Stimulated activated CD4-positive, alpha-beta T cell treated with anti-CD3 and anti-CD28 coated beads, Interleukin-1b, Interleukin-23, amount 100 ng/mL, for 1 hour (primary cell): Measurements from ENCODE around the gene TRNT1.

ENCODE experiments used
- DNase-seq, 2 donors: peaks; one replicate each; pipeline ENCODE4 v3.0.0-alpha.2; 2020; ENCODE audit warnings: low read depth in 2 of 2

Gene TRNT1

GRCh38 chr3:3178498-3179328 lies 52.0 kb downstream of the TRNT1 start:
- DNase-seq: no peak

DNA sequence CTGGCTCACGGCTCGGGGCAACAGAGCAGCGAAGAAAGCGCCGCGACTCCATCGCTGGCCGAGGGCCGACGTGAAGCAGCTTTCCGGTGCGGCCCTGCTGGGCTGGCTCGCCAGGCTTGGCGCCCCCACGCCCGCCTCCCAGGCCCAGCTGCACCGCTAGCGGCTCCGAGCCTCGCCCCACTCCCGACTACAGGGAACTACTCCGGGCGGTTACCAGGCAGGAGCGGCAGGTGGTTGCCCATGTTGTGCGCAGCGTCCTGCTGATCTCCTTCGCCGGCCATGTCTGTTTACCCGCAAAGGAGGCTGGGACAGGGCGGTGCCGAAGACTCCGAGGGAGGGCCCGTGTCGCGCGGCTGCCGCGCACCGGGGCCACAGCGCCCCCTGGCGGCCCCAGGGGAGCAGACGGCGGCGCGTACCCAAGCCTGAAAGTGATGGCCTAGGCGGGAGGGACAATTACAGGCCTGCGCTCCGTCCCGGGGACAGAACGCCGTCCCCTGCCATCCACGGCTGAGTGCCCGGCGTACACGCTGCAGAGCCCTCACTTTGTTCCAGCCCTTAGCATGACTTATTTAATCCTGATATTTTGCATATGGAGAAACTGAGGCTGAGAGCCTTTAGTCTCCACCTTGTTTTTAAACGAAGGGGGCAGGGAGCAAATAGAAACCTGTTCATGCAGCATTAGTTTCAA lies 52.8 kb downstream of the TRNT1 start, which contains the start of gene CRBN:
CRBN (minus strand) TSS at position 285 of the 688 bp plus-strand sequence; CDS start at position 281, 4 bp downstream.
- peak; percentile 65 to 71 for DNase-seq

- DNase-seq: no peak
Observed at GRCh38 chr3:3180456-3180855, 53.7 kb downstream of the TRNT1 start.

- no peak for DNase-seq
Observed at GRCh38 chr3:3184876-3185275, 58.1 kb downstream of the TRNT1 start.

DNA sequence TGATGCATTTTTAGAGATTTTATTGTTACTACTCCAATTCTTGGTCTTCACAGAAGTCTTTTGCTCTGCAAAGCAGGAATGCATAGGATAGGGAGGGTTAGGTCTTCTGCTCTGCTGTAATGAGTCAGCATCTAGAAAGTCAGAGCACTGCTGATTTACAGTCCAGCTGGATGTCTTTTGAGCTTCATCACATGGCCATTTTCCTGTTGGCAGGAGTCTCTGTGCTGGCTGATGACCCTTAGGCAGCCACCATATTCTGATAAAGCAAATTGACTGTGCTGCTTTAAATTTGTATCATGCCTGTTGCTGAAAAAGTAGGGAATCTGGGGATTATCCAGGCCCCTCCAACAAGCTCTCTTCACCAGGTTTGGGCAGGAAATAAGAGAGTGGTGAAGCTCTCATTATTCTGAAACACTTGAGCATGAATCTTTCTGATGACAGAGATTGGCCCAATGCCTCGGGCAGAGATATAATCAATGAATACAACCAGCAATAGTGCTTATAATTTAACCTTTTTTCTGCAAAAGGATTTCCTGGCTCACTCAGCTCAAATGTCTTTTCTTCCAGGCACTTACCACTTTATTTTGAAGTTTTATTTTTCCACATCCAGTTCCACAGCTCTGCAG lies 62.5 kb downstream of the TRNT1 start:
- no peak for DNase-seq

DNA sequence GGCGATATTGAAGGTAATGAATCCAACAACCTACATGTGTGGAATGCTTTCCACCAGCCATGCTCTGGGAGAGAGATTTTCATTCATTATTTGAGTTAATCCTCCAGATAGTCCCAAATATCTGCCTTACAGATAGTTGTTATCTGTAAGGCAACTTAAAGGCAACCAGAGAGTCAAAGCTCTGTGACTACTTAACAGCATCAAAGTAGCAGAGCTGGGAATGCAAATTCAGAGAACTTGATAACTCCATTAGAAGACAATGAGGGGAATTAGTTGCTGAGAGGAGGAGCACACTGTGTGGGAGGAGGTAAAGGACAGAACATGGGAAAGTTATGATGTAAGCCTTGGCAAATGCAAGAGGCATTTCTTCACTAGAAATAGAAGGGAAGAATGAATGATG lies 63.2 kb downstream of the TRNT1 start:
- DNase-seq: no peak

GRCh38 chr3:3191675-3192285 lies 65.0 kb downstream of the TRNT1 start:
- DNase-seq: no peak

GRCh38 chr3:3192286-3192675 lies 65.5 kb downstream of the TRNT1 start:
- DNase-seq: no peak

DNA sequence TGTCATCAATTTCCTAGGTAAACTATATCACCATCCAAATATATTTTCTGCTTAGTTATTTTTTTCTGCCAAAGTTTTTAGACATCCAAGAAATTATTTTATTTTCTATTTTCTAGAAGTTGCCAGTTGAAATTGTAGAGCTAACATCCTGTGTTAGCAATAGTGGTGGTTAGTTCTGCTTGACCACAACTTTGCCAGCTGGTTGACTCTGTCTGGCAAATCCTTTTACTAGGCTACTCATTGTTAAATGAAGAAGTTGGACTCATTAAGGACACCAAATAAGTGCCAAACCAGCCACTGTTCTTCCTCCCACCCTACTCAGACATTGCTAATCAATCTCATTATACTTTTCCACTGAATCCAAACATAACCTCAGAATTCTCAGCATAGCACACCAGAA lies 68.1 kb downstream of the TRNT1 start:
- DNase-seq: no peak

DNA sequence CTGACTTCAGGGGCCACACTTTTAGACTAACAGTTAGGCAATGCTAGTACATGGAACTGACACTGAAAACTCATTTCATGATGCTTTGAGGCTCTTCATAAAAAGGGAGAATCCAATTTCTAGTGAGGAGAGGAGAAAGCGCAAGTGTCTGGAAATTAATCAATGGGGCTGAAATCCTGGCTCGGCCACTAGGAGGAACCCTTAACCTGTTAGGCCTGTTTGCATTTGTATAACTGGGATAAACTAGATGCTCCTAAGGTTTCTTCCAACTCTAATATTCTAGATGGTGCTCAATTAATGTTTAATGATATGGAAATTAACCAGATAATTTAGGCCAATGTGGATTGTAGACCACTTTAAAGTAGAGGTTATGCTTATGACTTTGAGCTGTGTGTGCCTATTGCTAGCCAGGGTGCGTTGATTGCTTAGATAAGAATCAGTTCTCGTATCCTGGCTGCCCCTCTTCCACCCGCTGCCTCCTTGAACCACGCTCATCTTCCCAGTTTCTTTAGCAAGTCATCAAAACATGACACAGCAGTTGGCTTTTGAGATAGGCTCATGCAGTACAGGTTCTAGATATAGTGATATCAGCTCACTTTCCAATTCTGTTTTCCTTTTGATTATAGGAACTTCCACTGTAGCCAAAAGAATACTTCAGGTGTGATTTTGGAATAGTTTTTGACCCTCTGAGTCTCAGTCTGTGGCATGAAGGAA lies 69.6 kb downstream of the TRNT1 start:
- DNase-seq: no peak
